ENCODE measurements around the gene IGLL1. TPM values are rescaled to one million over a fixed set of nuclear protein-coding genes. Genes with fewer than 3 reads are reported as not detected.

The IGLL1 gene
- total RNA-seq, 1 donor, result 0.31 TPM

DNA sequence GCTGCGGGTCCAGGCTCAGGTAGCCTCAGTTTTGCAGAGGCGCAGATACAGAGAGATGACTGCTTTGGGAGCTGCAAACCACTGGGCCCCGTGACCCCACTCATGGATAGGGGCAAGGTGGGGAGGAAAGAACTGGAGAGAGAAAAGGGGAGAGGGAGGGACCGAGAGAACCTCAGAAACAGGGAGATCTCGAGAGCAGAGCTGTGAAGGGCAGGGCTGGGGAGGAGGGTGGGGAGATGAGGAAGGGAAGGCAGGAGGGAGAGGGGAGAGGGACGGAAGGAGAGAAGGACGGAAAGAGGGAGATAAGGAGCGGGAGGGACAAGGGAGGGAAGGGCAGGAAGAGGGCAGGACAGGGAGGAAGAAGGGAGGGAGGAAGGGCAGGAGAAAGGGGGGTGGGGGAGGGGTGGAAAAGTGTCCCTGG lies 46.3 kb downstream of the IGLL1 start:
- H3K27me3 ChIP-seq (ENCODE audit: insufficient read depth, low read length), result no peaks in the 10 kb centered on the region
- no peaks in the 10 kb centered on the region for H3K4me1 ChIP-seq (ENCODE audit: insufficient read depth, low read length)
- no peaks in the 10 kb centered on the region for H3K9me3 ChIP-seq (ENCODE audit: low read depth, low read length)
- H3K4me3 ChIP-seq (ENCODE audit: low read length), result no peak overlapping the region

GRCh38 chr22:23533328-23533762 lies 46.7 kb downstream of the IGLL1 start:
- Histone ChIP-seq H3K4me3 (ENCODE audit: low read length) (no peak overlapping the region), H3K27me3 (ENCODE audit: insufficient read depth, low read length) (no peaks in the 10 kb centered on the region), H3K9me3 (ENCODE audit: low read depth, low read length) (no peaks in the 10 kb centered on the region), H3K4me1 (ENCODE audit: insufficient read depth, low read length) (no peaks in the 10 kb centered on the region)

- no peaks in the 10 kb centered on the region for H3K27me3 ChIP-seq (ENCODE audit: insufficient read depth, low read length)
- H3K9me3 ChIP-seq (ENCODE audit: low read depth, low read length), result no peaks in the 10 kb centered on the region
- H3K4me3 ChIP-seq (ENCODE audit: low read length), result no peak overlapping the region
- no peaks in the 10 kb centered on the region for H3K4me1 ChIP-seq (ENCODE audit: insufficient read depth, low read length)
These were observed 47.4 kb downstream of the IGLL1 start for GRCh38 chr22:23532731-23533130.

DNA sequence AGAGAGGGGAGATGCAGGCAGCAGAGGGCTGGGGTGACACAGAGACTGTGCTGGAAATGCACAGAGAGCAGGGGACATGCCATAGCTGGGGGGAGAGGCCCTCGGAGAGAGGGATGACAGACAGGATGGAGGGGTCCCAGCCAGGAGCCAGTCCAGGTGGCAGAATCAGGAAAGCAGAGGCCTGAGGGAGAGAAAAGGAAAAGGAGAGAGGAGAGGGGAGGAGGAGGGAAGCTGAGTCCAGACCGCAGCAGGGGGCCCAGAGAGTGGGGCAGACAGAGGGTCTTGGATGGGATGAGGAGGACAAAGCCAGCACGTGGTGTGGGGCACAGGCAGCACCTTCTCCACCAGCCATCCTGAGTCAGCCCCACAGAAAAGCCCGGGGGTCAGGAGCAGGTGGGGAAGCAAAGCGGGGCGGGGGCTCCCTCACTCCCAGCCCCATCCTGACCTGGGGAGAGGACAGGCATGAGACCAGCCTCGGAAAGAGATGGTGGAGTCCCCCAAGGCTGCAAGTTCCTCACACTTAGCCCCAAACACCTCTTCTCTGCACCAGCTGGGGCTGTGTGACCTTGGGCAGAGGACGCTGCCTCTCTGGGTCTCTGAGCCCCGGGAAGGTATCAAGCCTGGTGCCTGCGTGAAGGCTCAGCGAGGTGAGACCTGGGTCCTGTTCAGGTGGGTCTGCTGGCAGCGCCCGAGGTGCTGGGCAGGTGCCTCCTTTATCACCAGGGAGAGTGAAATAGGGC lies 48.0 kb downstream of the IGLL1 start:
- H3K9me3 ChIP-seq (ENCODE audit: low read depth, low read length), result no peaks in the 10 kb centered on the region
- no peaks in the 10 kb centered on the region for H3K27me3 ChIP-seq (ENCODE audit: insufficient read depth, low read length)

GRCh38 chr22:23531283-23531956 lies 48.7 kb downstream of the IGLL1 start:
- Histone ChIP-seq H3K4me1 (ENCODE audit: insufficient read depth, low read length) (no peaks in the 10 kb centered on the region), H3K27me3 (ENCODE audit: insufficient read depth, low read length) (no peaks in the 10 kb centered on the region), H3K4me3 (ENCODE audit: low read length) (no peak overlapping the region), H3K9me3 (ENCODE audit: low read depth, low read length) (no peaks in the 10 kb centered on the region)

More for the DNA sequence above, 48.0 kb downstream of the IGLL1 start:
- Histone ChIP-seq H3K4me3 (ENCODE audit: low read length) (no peak overlapping the region), H3K4me1 (ENCODE audit: insufficient read depth, low read length) (no peaks in the 10 kb centered on the region)

- Histone ChIP-seq H3K9me3 (ENCODE audit: low read depth, low read length) (no peaks in the 10 kb centered on the region), H3K4me3 (ENCODE audit: low read length) (no peak overlapping the region), H3K27me3 (ENCODE audit: insufficient read depth, low read length) (no peaks in the 10 kb centered on the region), H3K4me1 (ENCODE audit: insufficient read depth, low read length) (no peaks in the 10 kb centered on the region)
These were observed 49.3 kb downstream of the IGLL1 start for GRCh38 chr22:23530766-23531282.

- Histone ChIP-seq H3K4me1 (ENCODE audit: insufficient read depth, low read length) (no peaks in the 10 kb centered on the region), H3K4me3 (ENCODE audit: low read length) (no peak overlapping the region), H3K9me3 (ENCODE audit: low read depth, low read length) (no peaks in the 10 kb centered on the region), H3K27me3 (ENCODE audit: insufficient read depth, low read length) (no peaks in the 10 kb centered on the region)
These were observed 50.0 kb downstream of the IGLL1 start for GRCh38 chr22:23530106-23530505.

DNA sequence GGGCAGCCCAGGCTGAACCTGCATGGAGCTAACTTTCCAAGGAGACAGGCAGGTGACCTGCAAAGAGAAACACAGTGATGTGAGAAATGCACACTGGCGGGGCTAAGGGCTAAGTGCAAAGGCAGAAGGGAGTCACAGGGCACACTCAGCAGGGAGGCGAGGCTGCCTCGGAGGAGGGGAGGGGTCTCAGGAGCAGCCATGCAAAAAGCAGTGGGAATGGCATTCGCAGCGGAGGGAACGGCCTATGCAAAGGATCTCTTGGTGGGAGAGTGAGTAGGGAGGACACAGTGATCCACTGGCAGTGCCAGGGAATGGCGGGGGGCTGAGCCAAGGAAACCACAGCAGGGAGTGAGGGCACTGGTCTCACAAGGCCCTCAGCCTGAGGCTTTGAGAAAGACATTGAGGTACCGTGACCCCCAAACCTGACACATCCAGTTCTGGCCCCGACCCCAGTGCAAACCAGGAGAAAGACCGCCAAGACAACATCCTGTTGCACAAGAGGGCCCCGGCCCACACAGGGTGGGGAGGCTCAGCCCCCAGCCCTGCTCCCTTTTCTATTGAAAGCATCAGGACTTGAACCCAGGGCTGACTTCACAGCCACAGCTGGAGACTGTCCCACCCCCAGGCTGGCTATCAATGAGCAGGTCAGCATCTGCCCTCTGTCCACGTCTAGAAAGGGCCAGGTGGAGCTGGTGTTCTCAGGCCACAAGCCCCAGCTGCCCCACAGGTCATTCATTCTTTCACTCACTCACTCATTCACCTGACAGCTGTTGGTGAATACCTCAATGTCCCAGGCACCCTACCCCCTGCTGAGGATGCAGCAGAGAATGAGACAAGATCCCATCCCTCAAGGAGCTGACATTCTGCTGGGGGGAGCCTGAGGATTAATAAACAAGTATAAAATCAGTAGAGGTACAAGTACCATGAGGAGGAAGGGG lies 50.7 kb downstream of the IGLL1 start:
- no peaks in the 10 kb centered on the region for H3K4me1 ChIP-seq (ENCODE audit: insufficient read depth, low read length)
- H3K27me3 ChIP-seq (ENCODE audit: insufficient read depth, low read length), result no peaks in the 10 kb centered on the region
- no peak overlapping the region for H3K4me3 ChIP-seq (ENCODE audit: low read length)
- no peaks in the 10 kb centered on the region for H3K9me3 ChIP-seq (ENCODE audit: low read depth, low read length)

DNA sequence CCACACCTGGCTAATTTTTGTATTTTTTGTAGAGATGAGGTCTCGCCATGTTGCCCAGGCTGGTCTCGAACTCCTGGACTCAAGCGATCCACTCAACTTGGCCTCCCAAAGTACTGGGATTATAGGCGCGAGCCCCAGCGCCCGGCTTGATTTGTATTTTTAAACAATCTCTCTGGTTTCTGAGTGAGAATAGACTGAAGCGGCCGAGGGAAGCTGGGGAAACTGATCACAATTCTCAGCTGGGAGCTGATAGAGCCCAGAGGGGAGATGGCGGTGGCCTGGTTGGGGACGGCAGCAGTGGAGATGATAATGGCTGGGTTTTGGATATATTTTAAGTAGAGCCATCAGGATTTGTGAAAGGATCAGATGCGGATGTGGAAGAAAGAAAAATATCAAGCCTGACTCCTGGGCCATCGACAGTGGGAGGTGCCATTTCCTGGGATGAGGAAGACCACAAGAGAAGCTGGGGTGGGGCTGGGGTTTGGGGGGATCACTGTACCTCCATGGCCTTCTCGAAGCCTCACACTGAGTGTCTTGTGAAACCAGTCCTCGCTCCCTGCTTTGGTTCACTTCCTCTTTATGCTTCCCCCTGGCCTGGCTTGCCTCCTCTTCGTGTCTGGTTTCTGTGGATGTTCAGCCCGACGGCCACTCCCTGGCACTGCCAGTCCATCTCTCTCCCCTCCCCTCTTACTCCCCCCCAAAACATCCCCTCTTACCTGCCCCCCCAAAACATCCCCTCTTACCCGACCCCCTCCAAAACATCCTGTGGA lies 51.9 kb downstream of the IGLL1 start:
- Histone ChIP-seq H3K4me1 (ENCODE audit: insufficient read depth, low read length) (no peaks in the 10 kb centered on the region), H3K9me3 (ENCODE audit: low read depth, low read length) (no peaks in the 10 kb centered on the region), H3K4me3 (ENCODE audit: low read length) (no peak overlapping the region), H3K27me3 (ENCODE audit: insufficient read depth, low read length) (peaks cover under 1% of the 10 kb centered on the region)

- Histone ChIP-seq H3K4me3 (ENCODE audit: low read length) (no peak overlapping the region), H3K9me3 (ENCODE audit: low read depth, low read length) (no peaks in the 10 kb centered on the region), H3K27me3 (ENCODE audit: insufficient read depth, low read length) (peaks cover 6% of the 10 kb centered on the region), H3K4me1 (ENCODE audit: insufficient read depth, low read length) (peaks cover 5% of the 10 kb centered on the region)
These were observed 53.3 kb downstream of the IGLL1 start for GRCh38 chr22:23526596-23527316.

DNA sequence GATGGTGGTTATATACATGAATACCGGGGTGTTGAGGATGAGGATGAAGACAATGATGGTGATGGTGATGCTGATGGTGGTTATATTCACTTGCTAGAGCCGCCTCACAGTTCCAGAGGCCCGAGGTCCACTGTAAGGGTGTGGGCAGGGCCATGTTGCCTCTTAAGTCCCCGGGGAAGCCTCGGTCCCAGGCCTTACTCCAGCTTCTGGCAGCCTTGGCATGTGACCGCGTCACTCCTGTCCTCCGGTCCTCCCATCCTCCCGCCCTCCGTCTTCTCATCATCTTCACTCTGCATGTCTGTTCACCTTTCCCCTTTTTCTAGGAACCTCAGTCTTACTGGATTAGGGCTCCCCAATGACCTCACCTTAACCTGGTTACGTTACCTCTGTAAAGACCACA lies 54.6 kb downstream of the IGLL1 start:
- Histone ChIP-seq H3K27me3 (ENCODE audit: insufficient read depth, low read length) (peaks cover 14% of the 10 kb centered on the region), H3K4me3 (ENCODE audit: low read length) (no peak overlapping the region), H3K9me3 (ENCODE audit: low read depth, low read length) (no peaks in the 10 kb centered on the region), H3K4me1 (ENCODE audit: insufficient read depth, low read length) (peaks cover 13% of the 10 kb centered on the region)

GRCh38 chr22:23524226-23524625 lies 55.9 kb downstream of the IGLL1 start:
- H3K27me3 ChIP-seq (ENCODE audit: insufficient read depth, low read length), result peaks cover 14% of the 10 kb centered on the region
- H3K4me3 ChIP-seq (ENCODE audit: low read length), result no peak overlapping the region
- H3K9me3 ChIP-seq (ENCODE audit: low read depth, low read length), result no peaks in the 10 kb centered on the region
- peaks cover 13% of the 10 kb centered on the region for H3K4me1 ChIP-seq (ENCODE audit: insufficient read depth, low read length)

DNA sequence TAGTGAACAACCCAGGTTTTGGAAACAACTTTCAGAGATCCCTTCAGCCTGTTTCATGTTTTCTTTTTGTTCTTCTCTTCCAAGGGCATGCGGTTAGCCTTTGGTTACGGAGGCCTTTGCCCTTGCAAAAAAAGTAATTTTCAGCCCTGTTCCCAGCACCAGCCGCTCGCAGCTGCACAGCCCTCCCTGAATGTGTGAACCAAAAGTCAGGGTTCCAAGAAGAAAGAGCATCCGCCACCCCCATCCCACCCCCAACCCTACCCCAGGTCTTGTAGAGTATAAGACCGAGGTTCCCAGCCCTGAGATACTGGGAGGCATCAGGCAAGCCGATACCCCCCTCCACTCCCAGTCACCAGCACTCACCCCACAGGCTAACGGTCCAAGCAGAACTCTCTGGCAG lies 56.4 kb downstream of the IGLL1 start:
- H3K9me3 ChIP-seq (ENCODE audit: low read depth, low read length), result no peaks in the 10 kb centered on the region
- H3K4me3 ChIP-seq (ENCODE audit: low read length), result no peak overlapping the region
- peaks cover 14% of the 10 kb centered on the region for H3K27me3 ChIP-seq (ENCODE audit: insufficient read depth, low read length)
- H3K4me1 ChIP-seq (ENCODE audit: insufficient read depth, low read length), result peaks cover 13% of the 10 kb centered on the region

All from mononuclear cell (primary cell).